Neuronal stem cell (in vitro differentiated cells): Measurements from ENCODE around the gene SAV1.

Source experiments
- DNase-seq: peaks from one replicate; pipeline ENCODE4 v3.0.0-alpha.2; 2013; ENCODE audit warnings: low spot score
- H2AFZ ChIP-seq: one replicate; pipeline ENCODE4 v1.6.1; 2013; ENCODE audit warnings: mild to moderate bottlenecking, low read length, inconsistent platforms
- H2AK5ac ChIP-seq: 2 replicates; pipeline ENCODE4 v1.6.1; 2013; ENCODE audit warnings: low read depth, mild to moderate bottlenecking, inconsistent platforms, low read length, moderate library complexity, mixed read lengths
- H2BK120ac ChIP-seq: 2 replicates; pipeline ENCODE4 v1.6.1; 2013; ENCODE audit warnings: low read depth, mild to moderate bottlenecking, inconsistent platforms, low read length, moderate library complexity, mixed read lengths
- H2BK12ac ChIP-seq: one replicate; pipeline ENCODE4 v1.6.1; 2013; ENCODE audit warnings: low read length, inconsistent platforms
- H2BK15ac ChIP-seq: 2 replicates; pipeline ENCODE4 v1.6.1; 2013; ENCODE audit warnings: mild to moderate bottlenecking, low read length, inconsistent platforms, mixed read lengths
- H2BK5ac ChIP-seq: one replicate; pipeline ENCODE4 v1.6.1; 2013; ENCODE audit warnings: inconsistent platforms, mild to moderate bottlenecking, low read length, moderate library complexity
- H3K14ac ChIP-seq: one replicate; pipeline ENCODE4 v1.6.1; 2013; ENCODE audit warnings: low read length, inconsistent platforms
- H3K18ac ChIP-seq: 2 replicates; pipeline ENCODE4 v1.6.1; 2013; ENCODE audit warnings: low read length, inconsistent platforms
- H3K23ac ChIP-seq: 2 replicates; pipeline ENCODE4 v1.6.1; 2013; ENCODE audit warnings: low read depth, mild to moderate bottlenecking, mixed read lengths, low read length, inconsistent platforms; ENCODE audit not compliant: poor library complexity
- H3K27ac ChIP-seq: replicated peaks from 3 replicates; pipeline ENCODE4 v1.5.1; 2013; ENCODE audit warnings: low read length, inconsistent platforms
- H3K27me3 ChIP-seq, 3 experiments: 2 replicates each; pipeline ENCODE4 v1.6.1; 2013; ENCODE audit warnings: low read length in 3 of 3, mild to moderate bottlenecking in 2 of 3, inconsistent platforms in 1 of 3, low read depth in 1 of 3, mixed read lengths in 1 of 3, moderate library complexity in 1 of 3; ENCODE audit not compliant: control insufficient read depth in 3 of 3, insufficient read depth in 3 of 3
- H3K36me3 ChIP-seq, 2 donors: replicated peaks in 1 of 2; 2 replicates each; pipeline ENCODE4 v1.6.1; 2013; ENCODE audit warnings: low read length in 2 of 2; ENCODE audit not compliant: control insufficient read depth in 2 of 2, insufficient read depth in 2 of 2
- H3K4ac ChIP-seq: 2 replicates; pipeline ENCODE4 v1.6.1; 2013; ENCODE audit warnings: inconsistent platforms, mild to moderate bottlenecking, low read length, moderate library complexity
- H3K4me1 ChIP-seq, 2 donors: 1 replicate in 1 of 2; 2 replicates in 1 of 2; pipeline ENCODE4 v1.6.1; 2013; ENCODE audit warnings: low read length in 2 of 2, low read depth in 1 of 2; ENCODE audit not compliant: control insufficient read depth in 2 of 2, insufficient read depth in 1 of 2
- H3K4me2 ChIP-seq: one replicate; pipeline ENCODE4 v1.6.1; 2013; ENCODE audit warnings: mild to moderate bottlenecking, low read length, inconsistent platforms; ENCODE audit not compliant: insufficient read depth, poor library complexity, severe bottlenecking
- H3K4me3 ChIP-seq, 2 donors: 2 replicates each; pipeline ENCODE4 v1.5.1; 2013; ENCODE audit warnings: low read length in 2 of 2, mild to moderate bottlenecking in 2 of 2, inconsistent platforms in 1 of 2, moderate library complexity in 1 of 2
- H3K79me1 ChIP-seq: one replicate; pipeline ENCODE4 v1.6.1; 2013; ENCODE audit warnings: low read depth, mild to moderate bottlenecking, inconsistent platforms, low read length, moderate library complexity
- H3K9ac ChIP-seq: one replicate; pipeline ENCODE4 v1.6.1; 2013; ENCODE audit warnings: mild to moderate bottlenecking, low read depth, low read length, inconsistent platforms; ENCODE audit not compliant: poor library complexity
- H3K9me3 ChIP-seq, 2 donors: replicated peaks in 1 of 2; 2 replicates each; pipeline versions ENCODE3 to v1.6.1; 2013; ENCODE audit warnings: low read length in 2 of 2, mild to moderate bottlenecking in 2 of 2, inconsistent platforms in 1 of 2, low read depth in 1 of 2, mixed read lengths in 1 of 2, moderate library complexity in 1 of 2; ENCODE audit not compliant: control insufficient read depth in 2 of 2, insufficient read depth in 1 of 2
- H4K8ac ChIP-seq: one replicate; pipeline ENCODE4 v1.6.1; 2013; ENCODE audit warnings: low read depth, mild to moderate bottlenecking, inconsistent platforms, low read length, moderate library complexity
- H4K91ac ChIP-seq: one replicate; pipeline ENCODE4 v1.6.1; 2013; ENCODE audit warnings: low read length, low read depth, mild to moderate bottlenecking, inconsistent platforms; ENCODE audit not compliant: poor library complexity
- WGBS, 2 donors: extraction: QIAGEN DNeasy Blood & Tissue Kit; methylation state at CpG; one replicate each; pipeline ENCODE4 v1.1.7; 2013; ENCODE audit warnings: missing lambda C conversion rate in 2 of 2, mixed read lengths in 1 of 2; ENCODE audit not compliant: insufficient read length in 2 of 2, insufficient replicate concordance in 1 of 2; ENCODE audit errors: extremely low coverage in 2 of 2; 5-methylcytosine and 5-hydroxymethylcytosine counted together

Gene SAV1

DNA sequence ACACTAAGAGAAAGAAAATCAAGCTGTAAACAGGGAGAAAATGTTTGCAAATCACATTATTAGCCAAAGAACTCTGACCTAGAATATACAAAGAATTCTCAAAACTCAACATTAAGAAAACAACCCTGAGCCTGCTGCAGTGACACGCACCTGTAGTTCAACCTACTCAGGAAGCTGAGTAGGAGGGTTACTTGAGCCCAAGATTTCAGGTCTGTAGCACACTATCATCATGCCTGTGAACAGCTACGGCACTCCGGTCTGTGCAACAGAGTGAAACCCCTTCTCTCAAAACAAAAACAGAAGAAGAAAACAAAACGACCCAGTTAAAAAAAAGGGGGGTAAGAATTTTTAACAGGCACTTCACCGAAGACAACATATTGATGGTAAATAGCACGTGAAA, 20.8 kb downstream of the SAV1 start:
- Histone ChIP-seq H3K4me2 (no peak overlapping the region), H3K14ac (no peak overlapping the region), H3K18ac (no peak overlapping the region), H2BK120ac (no peak overlapping the region), H3K36me3 (peaks cover 4 to 30% of the 10 kb centered on the region in 2 donors), H3K4ac (no peak overlapping the region), H3K9ac (no peak overlapping the region), H3K9me3 (peaks cover 0 to 3% of the 10 kb centered on the region in 2 donors), H2AK5ac (no peak overlapping the region), H2BK12ac (no peak overlapping the region), H3K4me1 (no peaks in the 10 kb centered on the region), H4K91ac (no peak overlapping the region), H3K23ac (no peak overlapping the region), H2BK5ac (no peak overlapping the region), H3K27ac (no peak overlapping the region), H3K4me3 (no peak overlapping the region), H3K79me1 (no peaks in the 10 kb centered on the region), H3K27me3 (no peaks in the 10 kb centered on the region), H4K8ac (no peak overlapping the region), H2AFZ (no peak overlapping the region), H2BK15ac (no peak overlapping the region)
- no peak for DNase-seq
- no CpG with 5 or more reads among the region's 6 CpGs for WGBS, 2 donors

DNA sequence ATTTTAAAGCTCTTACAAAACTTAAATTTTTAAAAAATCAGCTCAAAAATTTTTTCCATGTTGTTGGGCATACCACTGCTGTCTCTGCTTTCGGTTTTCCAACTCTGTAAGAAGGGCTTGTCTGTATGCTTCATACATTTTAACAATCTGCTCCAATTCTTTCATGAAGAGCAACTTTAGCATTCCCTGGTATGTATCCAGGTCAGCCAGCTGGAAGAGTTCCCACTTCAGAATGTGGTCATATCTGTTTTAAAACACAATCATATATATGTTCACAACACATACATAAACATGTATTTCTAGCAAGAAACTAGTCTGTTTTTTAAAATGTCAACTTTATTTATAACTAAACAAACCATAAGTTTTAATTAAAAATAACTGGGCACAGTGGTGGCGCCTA, 33.0 kb downstream of the SAV1 start:
- Histone ChIP-seq H3K4me3 (no peak overlapping the region), H3K9me3 (no peaks in the 10 kb centered on the region), H2BK5ac (no peak overlapping the region), H3K18ac (no peak overlapping the region), H3K27ac (no peak overlapping the region), H3K4me1 (no peaks in the 10 kb centered on the region), H2AFZ (no peak overlapping the region), H3K4ac (no peak overlapping the region), H3K14ac (no peak overlapping the region), H2BK120ac (no peak overlapping the region), H3K79me1 (no peaks in the 10 kb centered on the region), H3K23ac (no peak overlapping the region), H2BK15ac (no peak overlapping the region), H4K8ac (no peak overlapping the region), H3K4me2 (no peak overlapping the region), H2AK5ac (no peak overlapping the region), H3K9ac (no peak overlapping the region), H2BK12ac (no peak overlapping the region), H4K91ac (no peak overlapping the region), H3K36me3 (peaks cover 7 to 74% of the 10 kb centered on the region in 2 donors), H3K27me3 (no peaks in the 10 kb centered on the region)
- DNase-seq, result no peak
- WGBS, 2 donors, result no CpG with 5 or more reads among the region's 2 CpGs

- Histone ChIP-seq H2BK12ac (no peak overlapping the region), H2AFZ (no peak overlapping the region), H2BK5ac (no peak overlapping the region), H2AK5ac (no peak overlapping the region), H4K8ac (no peak overlapping the region), H2BK15ac (no peak overlapping the region), H3K9ac (no peak overlapping the region), H3K27me3 (no peaks in the 10 kb centered on the region), H3K4ac (no peak overlapping the region), H3K14ac (no peak overlapping the region), H3K36me3 (peaks cover 6 to 75% of the 10 kb centered on the region in 2 donors), H3K9me3 (no peaks in the 10 kb centered on the region), H3K27ac (no peak overlapping the region), H2BK120ac (no peak overlapping the region), H3K79me1 (no peaks in the 10 kb centered on the region), H3K18ac (no peak overlapping the region), H4K91ac (no peak overlapping the region), H3K4me1 (no peaks in the 10 kb centered on the region), H3K23ac (no peak overlapping the region), H3K4me2 (no peak overlapping the region), H3K4me3 (no peak overlapping the region)
- DNase-seq, result no peak
- no CpG with 5 or more reads among the region's 4 CpGs for WGBS, 2 donors
Measured at GRCh38 chr14:50633954-50634353, 34.2 kb downstream of the SAV1 start.

- no peak overlapping the region for H2BK15ac ChIP-seq
- no peak overlapping the region for H4K91ac ChIP-seq
- H3K4ac ChIP-seq, result no peak overlapping the region
- H4K8ac ChIP-seq, result no peak overlapping the region
- no peak overlapping the region for H3K9ac ChIP-seq
- H2AK5ac ChIP-seq, result no peak overlapping the region
- H2BK5ac ChIP-seq, result no peak overlapping the region
- H3K27me3 ChIP-seq, result no peaks in the 10 kb centered on the region
- peaks cover 3 to 87% of the 10 kb centered on the region in 2 donors for H3K36me3 ChIP-seq
- no peak overlapping the region for H3K4me3 ChIP-seq
- no peaks in the 10 kb centered on the region for H3K4me1 ChIP-seq
- no peaks in the 10 kb centered on the region for H3K9me3 ChIP-seq
- H2BK12ac ChIP-seq, result no peak overlapping the region
- no peak overlapping the region for H3K27ac ChIP-seq
- H3K18ac ChIP-seq, result no peak overlapping the region
- no peak overlapping the region for H2BK120ac ChIP-seq
- no peak overlapping the region for H3K14ac ChIP-seq
- no peak overlapping the region for H2AFZ ChIP-seq
- H3K4me2 ChIP-seq, result no peak overlapping the region
- no peak for DNase-seq
- no CpG with 5 or more reads among the region's 4 CpGs for WGBS, 2 donors
- H3K79me1 ChIP-seq, result no peaks in the 10 kb centered on the region
- H3K23ac ChIP-seq, result no peak overlapping the region
Measured at GRCh38 chr14:50631408-50631821, 36.7 kb downstream of the SAV1 start.
